SH-SY5Y (cell line): ENCODE results near the gene MRPL22.

Experiments used
- GATA2 ChIP-seq: IDR thresholded peaks from 2 replicates; pipeline ENCODE4 v1.6.1; 2011; ENCODE audit warnings: mild to moderate bottlenecking, low read depth, low read length
- GATA3 ChIP-seq: IDR thresholded peaks from 2 replicates; pipeline ENCODE4 v1.6.1; 2011; ENCODE audit warnings: low read depth, mild to moderate bottlenecking, low read length, moderate library complexity

DNA sequence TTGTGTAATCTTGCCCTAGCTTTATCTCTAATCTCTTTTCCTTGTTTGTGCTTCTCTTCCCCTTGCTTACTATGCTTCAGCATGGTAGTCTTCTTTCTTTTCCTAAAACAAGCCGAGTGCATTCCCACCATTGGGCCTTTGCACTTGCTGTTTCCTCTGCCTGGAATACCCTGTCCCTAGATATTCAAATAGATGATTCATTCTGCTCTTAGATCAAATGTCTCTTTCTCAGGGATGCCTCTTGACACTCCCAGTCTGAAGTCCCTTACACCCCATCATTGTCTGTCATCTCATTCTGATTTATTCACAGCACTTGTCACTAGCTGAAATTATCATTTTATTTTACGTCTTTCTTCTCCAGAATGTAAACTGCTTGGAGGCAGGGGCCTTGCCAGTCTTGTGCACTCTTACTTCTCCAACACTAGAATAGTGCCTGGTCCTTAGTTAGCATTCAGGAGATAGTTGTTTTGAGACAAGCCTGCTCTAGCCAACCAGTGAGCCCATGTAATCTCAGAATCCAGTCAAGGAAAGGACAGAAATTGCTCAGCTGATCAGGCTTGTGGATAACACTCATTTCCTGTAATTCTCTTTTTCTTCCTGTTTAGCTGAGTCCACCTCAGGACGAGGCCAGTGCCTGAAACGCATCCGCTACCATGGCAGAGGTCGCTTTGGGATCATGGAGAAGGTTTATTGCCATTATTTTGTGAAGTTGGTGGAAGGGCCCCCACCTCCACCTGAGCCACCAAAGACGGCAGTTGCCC is 25.4 kb downstream of the MRPL22 start:
- TF ChIP-seq GATA3 (no peak), GATA2 (no peak)
